GM18867 (cell line): ENCODE results near the gene STPG4.

Experiments used
- ATAC-seq: cut with Tn5 transposase; IDR thresholded peaks from one replicate; pipeline ENCODE4 v1.9.1; 2021; ENCODE audit warnings: mild to moderate bottlenecking, moderate library complexity; ENCODE audit not compliant: unreplicated experiment

Gene STPG4

DNA sequence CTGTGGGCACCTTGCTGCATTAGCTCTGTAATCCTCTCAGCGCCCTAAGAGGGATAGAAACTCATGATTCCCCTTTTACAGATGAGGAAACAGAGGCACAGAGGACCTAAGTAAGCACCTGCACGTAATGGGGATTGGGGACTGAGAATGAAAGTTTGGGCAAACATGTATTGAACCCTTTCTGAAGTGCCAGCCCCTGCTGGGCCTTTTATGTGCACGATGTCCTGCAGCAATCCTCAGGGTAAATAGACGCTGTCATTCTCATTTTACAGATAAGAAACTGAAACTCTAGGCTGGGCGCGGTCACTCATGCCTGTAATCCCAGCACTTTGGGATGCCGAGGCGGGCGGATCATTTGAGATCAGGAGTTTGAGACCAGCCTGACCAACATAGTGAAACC is 117.4 kb downstream of the STPG4 start:
- ATAC-seq = no peak
